Hepatocyte (in vitro differentiated cells): ENCODE results near the gene SPOCD1. TPM values are rescaled to one million over a fixed set of nuclear protein-coding genes. Genes with fewer than 3 reads are reported as not detected.

Experiments used
- DNase-seq: peaks from one replicate; pipeline ENCODE4 v3.0.0-alpha.2; 2016; ENCODE audit warnings: low spot score
- H2AFZ ChIP-seq: fragments of 200-600 bp; sonication (generic); 2 replicates; pipeline ENCODE4 v1.6.0; 2016; ENCODE audit warnings: antibody characterized with exemption, mild to moderate bottlenecking
- H3K27ac ChIP-seq: fragments of 200-600 bp; sonication (generic); 2 replicates; pipeline ENCODE4 v1.5.1; 2016; ENCODE audit warnings: mild to moderate bottlenecking
- H3K27me3 ChIP-seq: fragments of 200-600 bp; sonication (generic); 2 replicates; pipeline ENCODE4 v1.6.1; 2016
- H3K36me3 ChIP-seq: fragments of 200-600 bp; sonication (generic); replicated peaks from 2 replicates; pipeline ENCODE4 v1.5.1; 2016; ENCODE audit warnings: low read depth; ENCODE audit not compliant: insufficient read depth
- H3K4me1 ChIP-seq: fragments of 200-600 bp; sonication (generic); 2 replicates; pipeline ENCODE4 v1.5.1; 2016; ENCODE audit warnings: mild to moderate bottlenecking, moderate library complexity; ENCODE audit not compliant: insufficient read depth
- H3K4me2 ChIP-seq: fragments of 200-600 bp; sonication (generic); 2 replicates; pipeline ENCODE4 v1.6.0; 2016
- H3K4me3 ChIP-seq: fragments of 200-600 bp; sonication (generic); 2 replicates; pipeline ENCODE4 v1.5.1; 2016; ENCODE audit warnings: mild to moderate bottlenecking
- H3K79me2 ChIP-seq: fragments of 200-600 bp; sonication (generic); 2 replicates; pipeline ENCODE4 v1.6.0; 2017; ENCODE audit warnings: mild to moderate bottlenecking
- H3K9me2 ChIP-seq: fragments of 200-600 bp; sonication (generic); replicated peaks from 2 replicates; pipeline ENCODE4 v1.6.0; 2017; ENCODE audit warnings: mild to moderate bottlenecking; ENCODE audit not compliant: insufficient read depth
- H3K9me3 ChIP-seq: fragments of 200-600 bp; sonication (generic); 2 replicates; pipeline ENCODE4 v1.5.1; 2016; ENCODE audit warnings: low read depth, mild to moderate bottlenecking
- H4K20me1 ChIP-seq: fragments of 200-600 bp; sonication (generic); 2 replicates; pipeline ENCODE4 v1.6.0; 2016; ENCODE audit warnings: mild to moderate bottlenecking; ENCODE audit not compliant: insufficient read depth, poor library complexity, severe bottlenecking
- CTCF ChIP-seq: fragments of 200-600 bp; sonication (generic); IDR thresholded peaks from 2 replicates; pipeline ENCODE4 v1.5.1; 2016; ENCODE audit warnings: antibody characterized with exemption, mild to moderate bottlenecking; ENCODE audit not compliant: poor library complexity
- EZH2 ChIP-seq: fragments of 200-600 bp; sonication (generic); IDR thresholded peaks from 2 replicates; pipeline ENCODE4 v1.6.1; 2016; ENCODE audit warnings: antibody characterized with exemption, mild to moderate bottlenecking, borderline replicate concordance
- EZH2phosphoT487 ChIP-seq: fragments of 200-600 bp; sonication (generic); IDR thresholded peaks from one replicate; pipeline ENCODE4 v1.6.1; 2018; ENCODE audit warnings: antibody characterized with exemption, mild to moderate bottlenecking, low read depth, moderate library complexity; ENCODE audit not compliant: unreplicated experiment, severe bottlenecking
- WGBS: methylation state at CpG from one replicate; pipeline ENCODE4 v1.1.6; 2016; ENCODE audit warnings: low lambda C conversion rate; ENCODE audit errors: missing lambda C conversion rate; 5-methylcytosine and 5-hydroxymethylcytosine counted together
- polyA plus RNA-seq: library from polyadenylated mRNA; unstranded; fragments of >200 nt; fragmentation: Nextera tagmentation; extraction: Ambion mirVana; gene quantifications from 2 replicates; pipeline ENCODE4 v1.2.1, GENCODE V29; 2016
- total RNA-seq: library from RNA; depleted of rRNA; stranded (reverse); fragments of >200 nt; gene quantifications from 2 replicates; pipeline ENCODE4 v1.2.3, GENCODE V29; 2014

The SPOCD1 gene
- total and polyA plus RNA-seq, 2 experiments from 2014 or later = 1.4 to 2.8 TPM

DNA sequence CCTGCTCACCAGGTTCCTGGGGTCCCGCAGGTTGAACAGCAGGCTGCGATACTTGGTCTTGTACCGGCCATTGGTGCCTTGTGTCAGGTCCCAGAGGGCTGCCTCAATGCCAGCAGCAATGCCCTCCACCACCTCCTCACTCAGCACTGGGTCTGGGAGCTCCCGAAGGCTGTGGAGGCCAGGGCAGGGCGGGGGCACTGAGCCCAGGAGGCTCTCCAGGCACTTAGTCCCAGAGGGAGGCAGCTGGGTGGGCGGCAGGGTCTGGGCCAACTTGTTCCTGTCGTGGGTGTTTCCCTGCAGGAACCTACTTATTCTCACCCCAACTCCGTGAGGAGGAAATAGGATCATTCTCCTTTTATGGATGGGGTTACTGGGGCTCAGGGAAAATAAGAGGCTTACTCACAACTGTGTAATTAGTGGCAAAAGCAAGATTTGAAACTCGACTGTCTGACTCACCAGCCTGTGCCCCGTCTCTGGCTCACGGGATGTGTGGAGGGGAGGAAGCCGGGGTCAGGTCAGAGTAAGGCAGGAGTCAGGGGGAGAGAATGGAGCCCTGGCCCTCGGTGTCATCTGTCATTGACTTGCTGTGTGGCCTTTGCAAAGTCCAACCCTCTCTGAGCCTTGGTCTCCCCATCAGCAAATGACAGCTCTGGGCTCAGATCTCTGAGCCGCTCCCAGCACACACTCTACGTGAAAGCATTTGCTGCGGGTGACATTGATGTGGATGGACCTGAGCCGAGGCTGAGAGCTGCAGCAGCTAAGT, 17.2 kb downstream of the SPOCD1 start:
- no peak overlapping the region for H2AFZ ChIP-seq
- H3K4me1 ChIP-seq = peaks cover 7% of the 10 kb centered on the region
- TF ChIP-seq EZH2phosphoT487 = no peak
- TF ChIP-seq EZH2 = no peak
- no peak for TF ChIP-seq CTCF
- H3K4me2 ChIP-seq = no peak overlapping the region
- H3K4me3 ChIP-seq = no peak overlapping the region
- H3K27me3 ChIP-seq = no peaks in the 10 kb centered on the region
- no peaks in the 10 kb centered on the region for H3K36me3 ChIP-seq
- H3K27ac ChIP-seq = peak overlapping the region; percentile 59
- H3K79me2 ChIP-seq = no peaks in the 10 kb centered on the region
- peak; percentile 72 for DNase-seq
- H3K9me3 ChIP-seq = no peaks in the 10 kb centered on the region
- WGBS = 61% methylated on average over 17 of the region's 17 CpGs
- no peaks in the 10 kb centered on the region for H4K20me1 ChIP-seq
- H3K9me2 ChIP-seq = no peaks in the 10 kb centered on the region

DNA sequence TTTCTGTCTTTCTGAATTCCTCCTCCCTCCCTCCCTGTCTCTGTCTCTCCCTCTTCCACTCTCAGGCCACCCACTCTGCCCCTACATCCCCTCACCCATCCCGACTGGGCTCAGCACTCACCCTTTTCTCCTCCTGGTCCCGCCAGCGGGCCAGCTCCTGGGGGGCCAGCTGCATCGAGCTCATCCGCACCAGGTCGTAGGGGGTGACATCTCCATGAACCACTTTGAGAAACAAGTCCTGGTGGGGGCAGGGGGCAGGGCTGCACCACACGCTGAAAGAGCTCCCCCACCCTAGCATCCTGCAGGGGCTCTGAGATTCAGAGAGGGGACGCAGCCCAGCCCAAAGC, 17.8 kb downstream of the SPOCD1 start:
- Histone ChIP-seq H2AFZ (no peak overlapping the region), H3K4me3 (no peak overlapping the region), H3K4me2 (no peak overlapping the region), H3K4me1 (peaks cover 7% of the 10 kb centered on the region), H3K9me2 (no peaks in the 10 kb centered on the region), H4K20me1 (no peaks in the 10 kb centered on the region), H3K36me3 (no peaks in the 10 kb centered on the region), H3K9me3 (no peaks in the 10 kb centered on the region), H3K79me2 (no peaks in the 10 kb centered on the region), H3K27me3 (no peaks in the 10 kb centered on the region), H3K27ac (peak overlapping the region; percentile 59)
- no peak for DNase-seq
- TF ChIP-seq EZH2phosphoT487 (no peak), EZH2 (no peak), CTCF (no peak)
- WGBS = 96% methylated on average over 8 of the region's 8 CpGs

DNA sequence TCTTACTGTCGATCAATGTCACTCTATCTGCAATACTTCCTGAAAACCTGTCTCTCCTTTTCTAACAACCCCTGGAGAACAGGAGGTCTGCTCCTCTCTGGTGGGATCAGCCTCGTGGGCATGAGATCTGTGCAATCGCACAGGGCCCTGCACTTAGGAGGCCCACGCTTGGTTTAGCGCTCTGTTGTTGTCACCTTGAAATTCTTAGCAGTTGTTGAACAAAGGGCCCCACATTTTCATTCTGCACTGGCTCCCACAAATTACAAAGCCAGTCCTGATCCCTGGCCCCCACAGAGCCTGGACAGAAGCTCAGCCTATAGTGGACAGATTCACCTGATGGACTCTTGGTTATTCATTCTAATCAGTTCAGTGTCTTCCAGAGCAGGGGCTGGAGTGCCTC, 18.6 kb downstream of the SPOCD1 start:
- Histone ChIP-seq H3K9me3 (no peaks in the 10 kb centered on the region), H3K79me2 (no peaks in the 10 kb centered on the region), H3K4me3 (no peak overlapping the region), H3K9me2 (no peaks in the 10 kb centered on the region), H3K27me3 (no peaks in the 10 kb centered on the region), H3K27ac (no peak overlapping the region), H3K36me3 (no peaks in the 10 kb centered on the region), H4K20me1 (no peaks in the 10 kb centered on the region), H2AFZ (no peak overlapping the region), H3K4me2 (no peak overlapping the region), H3K4me1 (peaks cover 7% of the 10 kb centered on the region)
- TF ChIP-seq CTCF = no peak
- no peak for TF ChIP-seq EZH2
- TF ChIP-seq EZH2phosphoT487 = no peak
- no peak for DNase-seq
- 89% methylated on average over 5 of the region's 5 CpGs for WGBS
